HCT116 (cell line): ENCODE results near the gene USP47.

ENCODE experiments used
- SIN3A ChIP-seq: IDR thresholded peaks from 2 replicates; pipeline ENCODE4 v1.6.1; 2012; ENCODE audit warnings: low read depth
- ZFX ChIP-seq: fragments of 450-650 bp; IDR thresholded peaks from 2 replicates; pipeline ENCODE4 v1.6.1; 2017

GRCh38 chr11:11915625-11916024 lies 73.9 kb downstream of the USP47 start:
- TF ChIP-seq SIN3A (no peak), ZFX (no peak)
